Gastrocnemius medialis (tissue), 4 donors: ENCODE measurements around the gene TIAM2. TPM values are rescaled to one million over a fixed set of nuclear protein-coding genes. Genes with fewer than 3 reads are reported as not detected.

Source experiments
- ATAC-seq, 2 donors: fragments of 150-250 bp; one replicate each; pipeline ENCODE4 v1.9.1; 2016
- DNase-seq, 2 donors: peaks; one replicate each; pipeline ENCODE4 v3.0.0-alpha.2; 2019
- H3K27ac ChIP-seq, 4 donors: fragments of 200-600 bp; sonication (generic); 1 replicate in 1 of 4; 2 replicates in 3 of 4; pipeline ENCODE4 v1.5.1; 2016 to 2018; ENCODE audit warnings: mild to moderate bottlenecking in 2 of 4, moderate library complexity in 1 of 4
- H3K27me3 ChIP-seq, 3 donors: fragments of 200-600 bp; sonication (generic) in 2 of 3; 1 replicate in 1 of 3; 2 replicates in 2 of 3; pipeline versions ENCODE4 v1.5.1 to v1.6.0; 2016 to 2019; ENCODE audit warnings: mild to moderate bottlenecking in 1 of 3, moderate library complexity in 1 of 3
- H3K36me3 ChIP-seq, 2 donors: fragments of 200-600 bp; sonication (generic) in 1 of 2; one replicate each; pipeline ENCODE4 v1.5.1; 2017 to 2018
- H3K4me1 ChIP-seq, 2 donors: fragments of 200-600 bp; sonication (generic) in 1 of 2; one replicate each; pipeline ENCODE4 v1.5.1; 2016 to 2017; ENCODE audit warnings: mild to moderate bottlenecking in 2 of 2
- H3K4me3 ChIP-seq, 4 donors: fragments of 200-600 bp; sonication (generic) in 3 of 4; 1 replicate in 1 of 4; 2 replicates in 3 of 4; pipeline ENCODE4 v1.5.1; 2016 to 2019; ENCODE audit warnings: mild to moderate bottlenecking in 2 of 4
- H3K9me3 ChIP-seq, 3 donors: fragments of 200-600 bp; sonication (generic) in 2 of 3; 1 replicate in 1 of 3; 2 replicates in 2 of 3; pipeline ENCODE4 v1.5.1; 2016 to 2019
- POLR2A ChIP-seq, 2 donors: fragments of 450-650 bp; IDR thresholded peaks; one replicate each; pipeline ENCODE4 v1.6.1; 2017; ENCODE audit warnings: antibody characterized with exemption in 2 of 2, mild to moderate bottlenecking in 2 of 2, moderate library complexity in 2 of 2
- in situ Hi-C, 4 donors: fragments of 200-750 bp; cut with MboI; loops; one replicate each; pipeline versions ENCODE4 v1.15.0 to v1.8.0; 2017; ENCODE audit warnings: low sequenced_read_pairs in 4 of 4
- intact Hi-C: fragments of 100-400 bp; cut with DNase I; formaldehyde crosslinking; loops from one replicate; pipeline ENCODE4 v1.15.1; 2023; ENCODE audit warnings: low total_unique reads
- total RNA-seq, 4 donors: library from RNA; depleted of rRNA; stranded (reverse); fragments of >200 nt; gene quantifications; one replicate each; pipeline versions ENCODE4 v1.1.0 to v1.2.3, GENCODE V29; 2016
- TF ChIP-seq, protein P1 (sequence below), 5 experiments: fragments of 450-650 bp in 3 of 5; fragments of 200-600 bp in 2 of 5; sonication (generic) in 2 of 5; IDR thresholded peaks in 4 of 5; conservative IDR thresholded peaks in 1 of 5; 1 replicate in 4 of 5; 2 replicates in 1 of 5; pipeline ENCODE4 v1.5.1; 2016 to 2019; ENCODE audit warnings: antibody characterized with exemption in 5 of 5, mild to moderate bottlenecking in 3 of 5, moderate library complexity in 3 of 5

Gene TIAM2
- total RNA-seq, 4 donors from 2014 or later, result 4.4 to 18.8 (median 13.6) TPM

DNA sequence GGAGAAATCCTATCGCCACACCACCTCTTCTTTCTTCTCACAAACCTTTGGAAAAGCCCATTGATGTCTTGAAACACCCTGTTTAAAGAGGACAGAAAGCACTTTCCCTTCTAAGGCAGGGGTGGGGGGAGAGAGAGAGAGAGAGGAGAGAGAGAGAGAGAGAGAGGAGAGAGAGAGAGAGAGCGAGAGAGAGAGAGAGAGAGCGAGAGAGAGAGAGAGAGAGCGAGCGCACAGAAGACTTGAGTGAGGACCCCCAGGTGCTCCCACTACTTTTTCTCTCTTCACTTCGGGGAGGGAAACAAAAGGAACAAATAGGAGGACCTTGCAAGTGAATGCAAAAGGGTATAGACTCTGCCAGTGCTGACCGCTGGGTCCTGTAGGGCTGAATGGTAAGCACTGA is 52.4 kb downstream of the TIAM2 start:
- Histone ChIP-seq H3K9me3 (no peaks in the 10 kb centered on the region), H3K27ac (no peak overlapping the region), H3K4me3 (no peak overlapping the region), H3K4me1 (no peaks in the 10 kb centered on the region), H3K27me3 (no peaks in the 10 kb centered on the region), H3K36me3 (no peaks in the 10 kb centered on the region)
- TF ChIP-seq, protein P1, sequence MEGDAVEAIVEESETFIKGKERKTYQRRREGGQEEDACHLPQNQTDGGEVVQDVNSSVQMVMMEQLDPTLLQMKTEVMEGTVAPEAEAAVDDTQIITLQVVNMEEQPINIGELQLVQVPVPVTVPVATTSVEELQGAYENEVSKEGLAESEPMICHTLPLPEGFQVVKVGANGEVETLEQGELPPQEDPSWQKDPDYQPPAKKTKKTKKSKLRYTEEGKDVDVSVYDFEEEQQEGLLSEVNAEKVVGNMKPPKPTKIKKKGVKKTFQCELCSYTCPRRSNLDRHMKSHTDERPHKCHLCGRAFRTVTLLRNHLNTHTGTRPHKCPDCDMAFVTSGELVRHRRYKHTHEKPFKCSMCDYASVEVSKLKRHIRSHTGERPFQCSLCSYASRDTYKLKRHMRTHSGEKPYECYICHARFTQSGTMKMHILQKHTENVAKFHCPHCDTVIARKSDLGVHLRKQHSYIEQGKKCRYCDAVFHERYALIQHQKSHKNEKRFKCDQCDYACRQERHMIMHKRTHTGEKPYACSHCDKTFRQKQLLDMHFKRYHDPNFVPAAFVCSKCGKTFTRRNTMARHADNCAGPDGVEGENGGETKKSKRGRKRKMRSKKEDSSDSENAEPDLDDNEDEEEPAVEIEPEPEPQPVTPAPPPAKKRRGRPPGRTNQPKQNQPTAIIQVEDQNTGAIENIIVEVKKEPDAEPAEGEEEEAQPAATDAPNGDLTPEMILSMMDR (IDR thresholded peaks at IDR 0.05 in 4 of 5, conservative IDR thresholded peaks at IDR 0.05 in 1 of 5), result no peak
- TF ChIP-seq POLR2A (IDR thresholded peaks at IDR 0.05), result no peak
- intact Hi-C loops (no loop called here), in situ Hi-C loops (no loop called here)
- DNase-seq (no peak), ATAC-seq (no peak)

DNA sequence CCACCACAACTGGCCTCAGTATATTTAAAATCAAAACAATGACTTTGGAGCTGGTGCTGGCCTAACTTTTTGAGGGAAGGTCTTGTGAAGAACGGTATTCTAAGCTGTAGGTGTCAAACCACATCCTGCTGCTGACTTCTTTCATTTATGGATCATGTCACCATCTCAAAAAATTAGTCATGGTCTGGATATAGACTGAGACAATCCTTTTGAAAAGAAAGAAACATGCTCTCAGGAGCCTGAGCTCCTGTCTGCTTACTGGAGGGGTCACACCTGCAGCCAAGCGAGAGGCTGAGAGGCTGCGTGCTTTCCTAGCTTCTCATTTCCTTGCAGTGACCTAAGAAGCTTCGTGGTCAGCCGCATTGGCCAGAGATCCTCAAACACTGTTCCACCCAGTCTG is 55.2 kb downstream of the TIAM2 start:
- TF ChIP-seq POLR2A (IDR thresholded peaks at IDR 0.05), result no peak
- TF ChIP-seq, protein P1 (IDR thresholded peaks at IDR 0.05 in 4 of 5, conservative IDR thresholded peaks at IDR 0.05 in 1 of 5), result no peak
- Histone ChIP-seq H3K36me3 (no peaks in the 10 kb centered on the region), H3K9me3 (no peaks in the 10 kb centered on the region), H3K4me1 (no peaks in the 10 kb centered on the region), H3K4me3 (no peak overlapping the region), H3K27me3 (no peaks in the 10 kb centered on the region), H3K27ac (no peak overlapping the region)
- DNase-seq (no peak), ATAC-seq (no peak)
- intact Hi-C loops (no loop called here), in situ Hi-C loops (no loop called here)

DNA sequence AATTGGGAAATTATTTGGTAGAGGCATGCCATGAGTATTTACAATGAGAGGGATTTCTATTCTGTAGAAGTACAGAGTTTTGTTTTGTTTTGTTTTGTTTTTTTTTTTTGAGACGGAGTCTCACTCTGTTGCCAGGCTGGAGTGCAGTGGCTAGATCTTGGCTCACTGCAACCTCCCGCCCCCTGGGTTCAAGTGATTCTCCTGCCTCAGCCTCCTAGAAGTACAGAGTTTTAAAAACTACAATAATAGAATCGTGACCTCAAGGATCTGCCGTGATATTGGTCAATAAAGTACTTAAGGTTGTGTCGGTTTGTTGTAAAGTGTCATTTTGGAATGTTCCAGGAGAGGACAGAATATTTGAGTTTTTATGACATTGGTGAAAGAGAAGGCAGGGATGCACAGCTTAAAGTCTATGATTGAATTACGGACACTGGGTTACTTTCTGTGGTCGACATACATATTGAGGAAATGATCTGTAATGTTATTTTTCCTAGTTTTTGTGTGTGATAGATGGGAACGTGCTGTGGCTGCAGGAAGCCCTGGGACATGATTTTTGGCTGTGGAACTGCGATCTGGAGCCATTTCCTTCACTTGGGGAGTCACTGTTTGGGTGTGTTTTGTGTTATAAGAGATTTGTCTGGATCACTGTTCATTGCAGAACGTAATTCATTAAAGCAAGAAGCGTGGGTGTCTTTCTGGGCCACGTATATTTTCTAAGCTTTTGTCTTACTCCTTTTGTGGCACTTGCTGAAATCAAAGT is 59.6 kb downstream of the TIAM2 start:
- Histone ChIP-seq H3K36me3 (no peaks in the 10 kb centered on the region), H3K4me3 (no peak overlapping the region), H3K27ac (no peak overlapping the region), H3K4me1 (no peaks in the 10 kb centered on the region), H3K27me3 (no peaks in the 10 kb centered on the region), H3K9me3 (no peaks in the 10 kb centered on the region)
- no peak for DNase-seq
- in situ Hi-C loops (no loop called here), intact Hi-C loops (no loop called here)
- TF ChIP-seq, protein P1 (IDR thresholded peaks at IDR 0.05 in 4 of 5, conservative IDR thresholded peaks at IDR 0.05 in 1 of 5), result no peak
- no peak for TF ChIP-seq POLR2A (IDR thresholded peaks at IDR 0.05)
- ATAC-seq, result no peak

DNA sequence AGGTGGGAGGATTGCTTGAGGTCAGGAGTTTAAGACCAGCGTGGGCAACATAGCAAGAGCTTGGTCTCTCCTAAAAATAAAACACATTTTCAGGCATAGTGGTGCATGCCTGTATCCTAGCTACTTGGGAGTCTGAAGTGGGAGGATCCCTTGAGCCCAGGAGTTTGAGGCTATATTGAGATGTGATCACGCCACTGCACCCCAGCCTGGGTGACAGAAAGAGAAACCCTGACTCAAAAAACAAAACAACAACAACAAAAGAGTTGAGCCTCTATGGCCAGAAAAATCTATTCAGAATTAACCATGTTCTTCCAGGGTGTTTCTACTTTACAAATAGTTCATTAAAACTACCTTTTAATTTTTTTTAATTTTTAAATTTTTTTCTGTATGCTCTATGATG is 60.6 kb downstream of the TIAM2 start:
- H3K27ac ChIP-seq, result no peak overlapping the region
- TF ChIP-seq POLR2A (IDR thresholded peaks at IDR 0.05), result no peak
- TF ChIP-seq, protein P1 (IDR thresholded peaks at IDR 0.05 in 4 of 5, conservative IDR thresholded peaks at IDR 0.05 in 1 of 5), result no peak
- in situ Hi-C loops, result no loop called here
- DNase-seq (no peak), ATAC-seq (no peak)
- no peak overlapping the region for H3K4me3 ChIP-seq
- H3K27me3 ChIP-seq, result no peaks in the 10 kb centered on the region
- H3K36me3 ChIP-seq, result no peaks in the 10 kb centered on the region
- no peaks in the 10 kb centered on the region for H3K4me1 ChIP-seq
- intact Hi-C loops, result no loop called here
- no peaks in the 10 kb centered on the region for H3K9me3 ChIP-seq

DNA sequence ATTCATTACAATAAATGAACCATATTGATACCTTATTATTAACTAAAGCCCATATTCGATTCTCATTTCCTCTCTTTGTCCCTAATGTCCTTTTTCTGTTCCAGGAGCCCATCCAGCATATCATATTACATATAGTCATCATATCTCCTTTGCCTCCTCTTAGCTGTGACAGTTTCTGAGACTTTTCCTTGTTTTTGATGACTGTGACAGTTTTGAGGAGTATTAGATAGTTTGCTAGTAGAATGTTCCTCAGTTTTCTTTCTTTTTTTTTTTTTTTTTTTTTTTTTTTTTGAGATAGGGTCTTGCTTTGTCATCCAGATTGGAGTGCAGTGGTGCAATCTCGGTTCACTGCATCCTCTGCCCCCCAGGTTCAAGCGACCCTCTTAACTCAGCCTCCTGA is 61.6 kb downstream of the TIAM2 start:
- Histone ChIP-seq H3K4me3 (no peak overlapping the region), H3K4me1 (no peaks in the 10 kb centered on the region), H3K36me3 (no peaks in the 10 kb centered on the region), H3K27ac (no peak overlapping the region), H3K9me3 (no peaks in the 10 kb centered on the region), H3K27me3 (no peaks in the 10 kb centered on the region)
- in situ Hi-C loops (no loop called here), intact Hi-C loops (no loop called here)
- no peak for DNase-seq
- TF ChIP-seq, protein P1 (IDR thresholded peaks at IDR 0.05 in 4 of 5, conservative IDR thresholded peaks at IDR 0.05 in 1 of 5), result no peak
- no peak for TF ChIP-seq POLR2A (IDR thresholded peaks at IDR 0.05)
- no peak for ATAC-seq
